OCI-LY1 (cell line): ENCODE measurements around the gene LY86.

Experiments
- H2AFZ ChIP-seq: fragments of 200-600 bp; sonication (generic), shearing (Covaris generic); 2 replicates; pipeline ENCODE4 v1.6.0; 2014; ENCODE audit warnings: antibody characterized with exemption, mild to moderate bottlenecking, low read length
- H3F3A ChIP-seq: fragments of 200-600 bp; sonication (generic), shearing (Covaris generic); 2 replicates; pipeline ENCODE4 v1.6.0; 2014; ENCODE audit warnings: mild to moderate bottlenecking, antibody characterized with exemption, low read length, moderate library complexity; ENCODE audit not compliant: insufficient read depth
- H3K27ac ChIP-seq: fragments of 200-600 bp; sonication (generic); 2 replicates; pipeline ENCODE4 v1.5.1; 2014; ENCODE audit warnings: low read length, mixed run types, mild to moderate bottlenecking, low read depth; ENCODE audit not compliant: poor library complexity, severe bottlenecking
- H3K27me3 ChIP-seq: fragments of 200-600 bp; sonication (generic); 2 replicates; pipeline ENCODE4 v1.6.0; 2014; ENCODE audit warnings: antibody characterized with exemption, mild to moderate bottlenecking, low read length, moderate library complexity; ENCODE audit not compliant: insufficient read depth
- H3K36me3 ChIP-seq: fragments of 200-600 bp; sonication (generic); 2 replicates; pipeline ENCODE4 v1.6.1; 2014; ENCODE audit warnings: mild to moderate bottlenecking, antibody characterized with exemption, low read length, moderate library complexity, mixed read lengths; ENCODE audit not compliant: insufficient read depth
- H3K4me1 ChIP-seq: fragments of 200-600 bp; sonication (generic); 2 replicates; pipeline ENCODE4 v1.5.1; 2014; ENCODE audit warnings: mild to moderate bottlenecking, low read length, moderate library complexity; ENCODE audit not compliant: insufficient read depth, severe bottlenecking
- H3K4me2 ChIP-seq: fragments of 200-600 bp; sonication (generic), shearing (Covaris generic); 2 replicates; pipeline ENCODE4 v1.6.1; 2014; ENCODE audit warnings: low read length
- H3K4me3 ChIP-seq: fragments of 200-600 bp; sonication (generic); 2 replicates; pipeline ENCODE4 v1.5.1; 2014; ENCODE audit warnings: low read length, low read depth, mild to moderate bottlenecking, mixed read lengths; ENCODE audit not compliant: poor library complexity, severe bottlenecking
- H3K79me2 ChIP-seq: fragments of 200-600 bp; shearing (Covaris generic); 2 replicates; pipeline ENCODE4 v1.6.1; 2016; ENCODE audit warnings: mixed run types, low read length, mixed read lengths; ENCODE audit not compliant: insufficient read depth
- H3K9ac ChIP-seq: fragments of 200-600 bp; sonication (generic), shearing (Covaris generic); 2 replicates; pipeline ENCODE4 v1.6.1; 2014; ENCODE audit warnings: mild to moderate bottlenecking, low read length, mixed read lengths
- H3K9me2 ChIP-seq: fragments of 200-600 bp; sonication (generic), shearing (Covaris generic); 2 replicates; pipeline ENCODE4 v1.6.1; 2014; ENCODE audit warnings: low read depth, mild to moderate bottlenecking, low read length, mixed read lengths
- H3K9me3 ChIP-seq: fragments of 200-600 bp; shearing (Covaris generic); 2 replicates; pipeline ENCODE4 v1.6.1; 2014; ENCODE audit warnings: low read length, mixed read lengths
- H4K20me1 ChIP-seq: fragments of 200-600 bp; sonication (generic), shearing (Covaris generic); 2 replicates; pipeline ENCODE4 v1.6.0; 2016; ENCODE audit warnings: mild to moderate bottlenecking, low read length; ENCODE audit not compliant: insufficient read depth
- EZH2 ChIP-seq: fragments of 200-600 bp; sonication (generic), shearing (Covaris generic); IDR thresholded peaks from 2 replicates; pipeline ENCODE4 v1.8.0; 2017; ENCODE audit warnings: borderline replicate concordance, mixed run types, mild to moderate bottlenecking, antibody characterized with exemption, low read length, moderate library complexity, mixed read lengths
- TF ChIP-seq, protein P1 (sequence below): fragments of 200-600 bp; sonication (generic), shearing (Covaris generic); IDR thresholded peaks from 2 replicates; pipeline ENCODE4 v1.5.1; 2017; ENCODE audit warnings: mild to moderate bottlenecking, antibody characterized with exemption, low read length, moderate library complexity, mixed read lengths

The LY86 gene

GRCh38 chr6:6661191-6661590 is 72.7 kb downstream of the LY86 start:
- Histone ChIP-seq H3K36me3 (no peaks in the 10 kb centered on the region; the same call in 1 of the 2 replicates), H3K27ac (no peak overlapping the region), H3K9ac (no peak overlapping the region), H3K27me3 (no peaks in the 10 kb centered on the region), H3F3A (no peaks in the 10 kb centered on the region), H3K4me3 (no peak overlapping the region), H3K9me3 (no peaks in the 10 kb centered on the region), H4K20me1 (no peaks in the 10 kb centered on the region), H3K4me1 (peaks cover 34% of the 10 kb centered on the region), H2AFZ (no peak overlapping the region), H3K79me2 (no peaks in the 10 kb centered on the region), H3K9me2 (no peaks in the 10 kb centered on the region), H3K4me2 (no peak overlapping the region)
- TF ChIP-seq, protein P1, sequence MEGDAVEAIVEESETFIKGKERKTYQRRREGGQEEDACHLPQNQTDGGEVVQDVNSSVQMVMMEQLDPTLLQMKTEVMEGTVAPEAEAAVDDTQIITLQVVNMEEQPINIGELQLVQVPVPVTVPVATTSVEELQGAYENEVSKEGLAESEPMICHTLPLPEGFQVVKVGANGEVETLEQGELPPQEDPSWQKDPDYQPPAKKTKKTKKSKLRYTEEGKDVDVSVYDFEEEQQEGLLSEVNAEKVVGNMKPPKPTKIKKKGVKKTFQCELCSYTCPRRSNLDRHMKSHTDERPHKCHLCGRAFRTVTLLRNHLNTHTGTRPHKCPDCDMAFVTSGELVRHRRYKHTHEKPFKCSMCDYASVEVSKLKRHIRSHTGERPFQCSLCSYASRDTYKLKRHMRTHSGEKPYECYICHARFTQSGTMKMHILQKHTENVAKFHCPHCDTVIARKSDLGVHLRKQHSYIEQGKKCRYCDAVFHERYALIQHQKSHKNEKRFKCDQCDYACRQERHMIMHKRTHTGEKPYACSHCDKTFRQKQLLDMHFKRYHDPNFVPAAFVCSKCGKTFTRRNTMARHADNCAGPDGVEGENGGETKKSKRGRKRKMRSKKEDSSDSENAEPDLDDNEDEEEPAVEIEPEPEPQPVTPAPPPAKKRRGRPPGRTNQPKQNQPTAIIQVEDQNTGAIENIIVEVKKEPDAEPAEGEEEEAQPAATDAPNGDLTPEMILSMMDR: no peak

GRCh38 chr6:6661684-6662083 is 73.2 kb downstream of the LY86 start:
- H3K4me1 ChIP-seq: peaks cover 34% of the 10 kb centered on the region
- H3F3A ChIP-seq: no peaks in the 10 kb centered on the region
- H3K9me2 ChIP-seq: no peaks in the 10 kb centered on the region
- H2AFZ ChIP-seq: no peak overlapping the region
- H3K4me2 ChIP-seq: no peak overlapping the region
- no peaks in the 10 kb centered on the region for H3K79me2 ChIP-seq
- H3K9me3 ChIP-seq: no peaks in the 10 kb centered on the region
- no peaks in the 10 kb centered on the region for H4K20me1 ChIP-seq
- H3K36me3 ChIP-seq: no peaks in the 10 kb centered on the region; the same call in 1 of the 2 replicates
- no peak overlapping the region for H3K27ac ChIP-seq
- H3K9ac ChIP-seq: no peak overlapping the region
- no peak for TF ChIP-seq EZH2
- TF ChIP-seq, protein P1: no peak
- no peak overlapping the region for H3K4me3 ChIP-seq
- no peaks in the 10 kb centered on the region; the same call in 1 of the 2 replicates for H3K27me3 ChIP-seq

DNA sequence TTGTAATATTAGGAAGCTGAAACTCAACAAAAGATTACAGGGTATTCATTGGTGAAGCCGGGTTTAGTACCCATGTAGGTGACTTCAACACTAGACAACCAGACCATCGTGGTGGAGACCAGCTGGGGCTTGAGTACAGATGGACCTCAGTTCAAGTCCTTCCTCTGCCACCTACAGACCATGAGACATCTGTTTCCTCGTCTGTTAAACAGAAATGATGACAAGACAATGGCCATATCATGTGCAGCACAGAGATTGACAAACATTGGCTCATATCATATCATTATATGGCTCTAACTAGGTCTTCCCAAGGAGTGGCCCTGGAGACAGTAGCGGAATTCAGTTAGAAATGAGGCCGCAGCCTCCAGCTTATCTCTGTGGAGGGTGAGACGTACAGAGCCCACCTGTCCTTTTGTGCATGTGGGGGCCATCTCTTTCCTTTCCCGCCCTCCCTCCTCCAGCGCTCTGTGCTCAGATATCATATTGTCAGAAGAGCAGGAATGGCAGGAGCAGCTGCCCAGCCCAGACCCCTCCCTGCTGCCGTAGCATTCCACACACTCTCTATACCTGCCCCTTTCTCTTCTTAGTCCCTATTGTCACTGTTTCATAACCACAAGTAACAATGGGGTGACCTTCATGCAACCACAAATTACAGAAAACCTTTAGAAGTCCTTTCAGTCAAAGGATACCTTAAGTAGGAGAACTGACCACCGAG is 75.1 kb downstream of the LY86 start:
- no peak overlapping the region for H3K27ac ChIP-seq
- no peaks in the 10 kb centered on the region for H3K9me2 ChIP-seq
- H4K20me1 ChIP-seq: no peaks in the 10 kb centered on the region
- H3K79me2 ChIP-seq: no peaks in the 10 kb centered on the region
- H3K4me3 ChIP-seq: no peak overlapping the region
- H3K9me3 ChIP-seq: no peaks in the 10 kb centered on the region
- H3K27me3 ChIP-seq: no peaks in the 10 kb centered on the region; the same call in 1 of the 2 replicates
- H3K36me3 ChIP-seq: no peaks in the 10 kb centered on the region; the same call in 1 of the 2 replicates
- TF ChIP-seq, protein P1: no peak
- TF ChIP-seq EZH2: no peak
- H3K4me1 ChIP-seq: peaks cover 28% of the 10 kb centered on the region
- no peak overlapping the region for H2AFZ ChIP-seq
- no peak overlapping the region for H3K4me2 ChIP-seq
- no peak overlapping the region for H3K9ac ChIP-seq
- no peaks in the 10 kb centered on the region for H3F3A ChIP-seq
